K562 (cell line): ENCODE results near the gene MTHFSD.

ENCODE experiments used
- CTCF ChIP-seq, 3 experiments: IDR thresholded peaks in 2 of 3; conservative IDR thresholded peaks in 1 of 3; 2 replicates each; pipeline ENCODE4 v1.5.1; 2011 to 2012; ENCODE audit warnings: low read length in 3 of 3, mild to moderate bottlenecking in 3 of 3, control low read depth in 2 of 3, improper control_type of control experiment in 1 of 3, inconsistent platforms in 1 of 3, low read depth in 1 of 3, mixed read lengths in 1 of 3, moderate library complexity in 1 of 3; ENCODE audit not compliant: insufficient read depth in 2 of 3
- SIX5 ChIP-seq, 2 experiments: IDR thresholded peaks; 2 replicates each; pipeline ENCODE4 v1.6.1; 2011; ENCODE audit warnings: low read length in 2 of 2, borderline replicate concordance in 1 of 2, low read depth in 1 of 2, mild to moderate bottlenecking in 1 of 2, moderate library complexity in 1 of 2; ENCODE audit not compliant: insufficient read depth in 1 of 2

DNA sequence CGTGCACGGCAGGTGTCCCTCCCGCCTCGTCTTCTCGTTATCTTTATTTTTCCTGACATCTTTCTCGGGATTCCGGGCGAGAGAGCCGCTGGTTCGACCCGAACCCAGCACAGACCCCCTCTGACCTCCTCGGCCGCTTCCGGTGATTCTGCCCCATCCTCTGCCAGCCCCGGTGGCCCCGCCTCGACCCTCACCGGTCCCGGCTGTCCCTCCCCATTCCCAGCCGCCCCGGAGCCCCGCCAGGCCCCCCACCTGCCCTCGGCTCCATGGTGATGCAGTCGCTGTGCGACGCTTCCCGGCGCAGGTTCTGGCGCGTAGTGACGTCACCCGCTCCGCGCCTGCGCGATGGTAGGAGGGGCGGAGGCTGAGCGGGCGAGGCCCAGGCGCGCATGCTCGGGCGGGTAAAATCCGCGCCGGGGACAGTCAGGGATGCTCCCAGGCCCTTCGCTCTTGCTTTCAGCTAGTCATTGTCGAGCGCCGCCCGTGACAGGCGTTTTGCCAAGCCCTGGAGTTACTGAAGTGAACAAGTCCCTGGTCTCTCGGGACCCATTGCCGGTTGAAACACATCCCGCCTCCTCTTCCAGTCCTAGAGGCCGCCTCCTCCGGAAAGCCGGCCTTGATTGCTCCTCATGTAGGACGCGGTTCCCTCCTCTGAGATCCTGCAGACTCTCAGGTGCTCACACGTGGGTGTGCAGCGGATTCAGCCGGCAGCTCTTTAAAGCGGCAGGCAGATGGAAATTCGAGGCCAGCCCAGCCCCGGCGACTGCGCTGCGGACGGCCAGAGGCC lies at the start of gene MTHFSD:
- no peak for TF ChIP-seq CTCF (IDR thresholded peaks at IDR 0.05 in 2 of 3, conservative IDR thresholded peaks at IDR 0.05 in 1 of 3; ENCODE audit: insufficient read depth in 2 of 3, low read depth in 1 of 3, low read length in 3 of 3)
- 0 out of 4 replicates have a peak, but pooled peaks of 1 of the 2 experiments have one; percentile 15 for TF ChIP-seq SIX5 (IDR thresholded peaks at IDR 0.05; ENCODE audit: borderline replicate concordance in 1 of 2, insufficient read depth in 1 of 2, low read depth in 1 of 2, low read length in 2 of 2)
